RWPE1 (cell line): ENCODE measurements around the gene RCAN2.

Experiments used
- CTCF ChIA-PET: fragments of 350-600 bp; sonication (Branson Sonifier 250); formaldehyde crosslinking; extraction: SDS; loops from one replicate; lab custom pipeline; 2021; lab: Yijun Ruan, JAX
- POLR2A ChIA-PET: fragments of 400-600 bp; formaldehyde crosslinking; extraction: SDS; loops from one replicate; lab custom pipeline; 2020; ENCODE audit warnings: antibody characterized with exemption; ENCODE audit not compliant: low non-redundant PET; lab: Yijun Ruan, JAX
- DNase-seq: peaks from one replicate; pipeline ENCODE4 v3.0.0; 2012; ENCODE audit warnings: low spot score
- H3K27ac ChIP-seq: fragments of 450-650 bp; 2 replicates; pipeline ENCODE4 v1.5.1; 2017
- TF ChIP-seq, protein P1 (sequence below): fragments of 450-650 bp; conservative IDR thresholded peaks from 2 replicates; pipeline ENCODE4 v1.5.1; 2017; ENCODE audit warnings: low read depth, mild to moderate bottlenecking

The RCAN2 gene

DNA sequence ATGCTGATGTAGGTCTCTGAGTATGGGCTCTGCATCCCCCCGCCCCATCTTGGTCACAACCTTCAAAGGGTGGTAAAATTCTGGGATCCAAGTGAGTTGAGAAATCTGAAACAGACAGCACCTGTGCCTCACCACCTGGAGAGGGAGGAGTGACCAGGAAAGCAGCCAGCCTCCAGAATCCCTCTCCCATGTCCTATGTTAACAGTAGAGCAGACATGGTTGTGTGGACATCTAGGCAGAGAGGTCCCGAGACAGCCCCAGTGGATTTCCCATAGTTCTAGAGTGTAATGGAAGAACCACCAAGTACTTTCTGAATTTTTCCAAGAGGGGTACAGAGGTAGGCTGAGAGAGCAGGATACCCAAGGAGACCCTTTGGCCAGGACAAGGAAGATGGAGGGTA is 216.7 kb downstream of the RCAN2 start:
- ChIA-PET POLR2A (no interaction called here), CTCF (no interaction called here)
- no peak for DNase-seq
- no peak overlapping the region for H3K27ac ChIP-seq
- TF ChIP-seq, protein P1, sequence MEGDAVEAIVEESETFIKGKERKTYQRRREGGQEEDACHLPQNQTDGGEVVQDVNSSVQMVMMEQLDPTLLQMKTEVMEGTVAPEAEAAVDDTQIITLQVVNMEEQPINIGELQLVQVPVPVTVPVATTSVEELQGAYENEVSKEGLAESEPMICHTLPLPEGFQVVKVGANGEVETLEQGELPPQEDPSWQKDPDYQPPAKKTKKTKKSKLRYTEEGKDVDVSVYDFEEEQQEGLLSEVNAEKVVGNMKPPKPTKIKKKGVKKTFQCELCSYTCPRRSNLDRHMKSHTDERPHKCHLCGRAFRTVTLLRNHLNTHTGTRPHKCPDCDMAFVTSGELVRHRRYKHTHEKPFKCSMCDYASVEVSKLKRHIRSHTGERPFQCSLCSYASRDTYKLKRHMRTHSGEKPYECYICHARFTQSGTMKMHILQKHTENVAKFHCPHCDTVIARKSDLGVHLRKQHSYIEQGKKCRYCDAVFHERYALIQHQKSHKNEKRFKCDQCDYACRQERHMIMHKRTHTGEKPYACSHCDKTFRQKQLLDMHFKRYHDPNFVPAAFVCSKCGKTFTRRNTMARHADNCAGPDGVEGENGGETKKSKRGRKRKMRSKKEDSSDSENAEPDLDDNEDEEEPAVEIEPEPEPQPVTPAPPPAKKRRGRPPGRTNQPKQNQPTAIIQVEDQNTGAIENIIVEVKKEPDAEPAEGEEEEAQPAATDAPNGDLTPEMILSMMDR, result no peak

DNA sequence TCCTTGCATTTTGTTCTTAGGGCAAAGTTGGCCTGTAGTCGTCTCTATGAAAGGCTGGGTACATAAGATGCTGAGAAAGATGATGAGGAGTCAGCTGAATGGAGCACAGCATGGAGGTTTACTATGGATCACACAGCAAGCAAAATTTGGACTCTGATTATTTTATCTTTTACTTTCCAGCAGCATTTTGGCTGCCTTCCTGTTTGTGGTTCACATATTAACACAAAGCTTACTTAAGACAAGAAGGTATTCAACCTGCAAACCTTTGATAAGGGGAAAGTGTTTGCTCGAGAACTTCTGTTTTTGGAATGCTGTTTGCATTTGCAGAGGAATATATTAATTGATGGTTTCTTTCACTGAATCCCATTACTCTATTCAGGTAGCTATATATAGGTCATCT is 217.3 kb downstream of the RCAN2 start:
- ChIA-PET CTCF (no interaction called here), POLR2A (no interaction called here)
- H3K27ac ChIP-seq, result no peak overlapping the region
- TF ChIP-seq, protein P1, result no peak
- no peak for DNase-seq

GRCh38 chr6:46271728-46272127 is 219.5 kb downstream of the RCAN2 start:
- POLR2A ChIA-PET, result no interaction called here
- no peak overlapping the region for H3K27ac ChIP-seq
- CTCF ChIA-PET, result interaction anchor here (0.8 kb wide), 1 partner anchor 134 kb away, joined by 3 read pairs; no protein-coding TSS in a partner anchor
- no peak for DNase-seq
- TF ChIP-seq, protein P1, result no peak

- ChIA-PET POLR2A (no interaction called here), CTCF (interaction anchor here (0.8 kb wide), 1 partner anchor 135 kb away, joined by 3 read pairs; no protein-coding TSS in a partner anchor)
- no peak for DNase-seq
- TF ChIP-seq, protein P1, result no peak
- no peak overlapping the region for H3K27ac ChIP-seq
These were observed 220.1 kb downstream of the RCAN2 start for GRCh38 chr6:46271107-46271506.

- TF ChIP-seq, protein P1, result no peak
- no peak overlapping the region for H3K27ac ChIP-seq
- ChIA-PET CTCF (no interaction called here), POLR2A (no interaction called here)
- DNase-seq, result no peak
These were observed 220.9 kb downstream of the RCAN2 start for GRCh38 chr6:46270336-46270735.

DNA sequence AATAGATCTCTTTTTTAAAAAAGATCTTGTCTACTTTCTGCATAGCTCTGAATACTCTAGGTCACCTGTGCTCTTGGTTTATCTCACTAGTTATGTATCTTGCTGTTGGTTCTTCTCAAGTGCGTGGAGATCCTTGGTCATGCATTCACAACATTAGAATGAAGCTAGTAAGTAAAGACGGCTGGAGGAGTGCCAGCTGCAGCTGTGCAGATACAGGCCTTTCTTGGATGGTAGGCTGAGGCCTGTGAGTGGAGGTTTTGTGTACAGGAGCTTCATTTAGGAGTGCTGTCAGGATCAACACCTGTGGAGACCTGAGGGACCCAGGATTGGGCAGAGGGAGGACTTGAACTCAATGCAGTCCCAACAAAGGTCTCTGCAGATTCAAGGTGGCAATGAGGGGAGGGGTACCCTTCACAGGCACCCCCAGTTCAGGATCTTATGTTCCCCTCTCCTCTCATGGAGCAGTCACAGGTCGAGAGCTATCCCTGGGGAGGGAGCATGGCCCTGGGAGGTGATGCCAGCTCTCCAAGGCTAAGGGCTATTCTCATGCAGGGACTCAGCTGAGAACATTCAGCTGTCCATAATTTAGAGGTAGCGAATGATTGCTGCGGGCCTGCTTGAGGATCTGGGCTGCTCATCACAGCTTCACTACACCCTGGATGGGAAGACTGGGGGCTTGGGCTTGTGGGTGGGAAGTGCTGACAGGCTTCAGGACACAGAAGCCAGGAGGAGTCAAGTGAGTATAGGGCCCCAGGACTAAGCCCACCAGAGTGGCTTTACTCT is 221.6 kb downstream of the RCAN2 start:
- H3K27ac ChIP-seq, result no peak overlapping the region
- no peak for DNase-seq
- CTCF ChIA-PET, result no interaction called here
- TF ChIP-seq, protein P1, result no peak
- POLR2A ChIA-PET, result no interaction called here
